GM19468 (cell line): ENCODE data around the gene OGDH.
A peak's percentile ranks its signal among the peaks of the same experiment; 100 is the strongest.
"Not testable (repeated sequence)": the region's sequence is repeated elsewhere in the genome, so short reads cannot be mapped to it uniquely, and the experiment has no call there.

ENCODE experiments used
- ATAC-seq: cut with Tn5 transposase; IDR thresholded peaks from one replicate; pipeline ENCODE4 v1.9.1; 2021; ENCODE audit warnings: mild to moderate bottlenecking, moderate library complexity, moderate number of reproducible peaks; ENCODE audit not compliant: unreplicated experiment; ENCODE audit errors: extremely low read depth

The OGDH gene

DNA sequence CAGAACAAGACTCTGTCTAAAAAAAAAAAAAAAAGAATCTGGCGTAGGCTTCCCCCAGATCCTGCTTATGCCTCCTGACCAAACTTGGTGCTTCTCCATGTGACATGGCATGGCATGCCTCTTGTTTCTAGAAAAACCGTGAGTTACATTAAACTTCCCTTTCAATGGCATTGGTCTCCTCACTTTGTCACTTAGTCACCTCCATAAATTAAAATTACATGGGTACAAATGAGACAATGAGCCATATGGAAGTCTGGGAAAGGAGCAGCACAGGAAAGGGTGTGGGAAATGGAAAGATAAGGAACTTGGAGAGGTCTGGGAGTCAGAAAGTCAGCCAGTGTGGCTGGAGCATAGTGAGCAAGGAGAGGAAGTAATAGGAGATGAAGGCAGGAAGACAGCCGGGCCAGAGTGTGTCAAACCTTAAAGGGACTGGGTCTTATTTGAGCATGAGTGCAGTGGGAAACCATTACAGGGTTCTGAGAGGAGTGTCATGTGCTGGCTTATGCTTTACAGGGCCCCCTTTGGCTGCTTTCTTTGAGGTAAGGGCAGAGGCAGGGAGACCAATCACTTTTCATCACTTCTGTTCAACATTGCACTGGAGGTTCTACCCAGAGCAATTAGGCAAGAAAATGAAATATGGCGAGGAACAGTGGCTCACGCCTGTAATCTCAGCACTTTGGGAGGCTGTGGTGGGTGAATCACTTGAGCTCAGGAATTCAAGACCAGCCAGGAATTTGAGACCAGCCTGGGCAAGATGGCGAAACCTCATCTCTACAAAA is 120.9 kb downstream of the OGDH start:
- ATAC-seq = no peak

DNA sequence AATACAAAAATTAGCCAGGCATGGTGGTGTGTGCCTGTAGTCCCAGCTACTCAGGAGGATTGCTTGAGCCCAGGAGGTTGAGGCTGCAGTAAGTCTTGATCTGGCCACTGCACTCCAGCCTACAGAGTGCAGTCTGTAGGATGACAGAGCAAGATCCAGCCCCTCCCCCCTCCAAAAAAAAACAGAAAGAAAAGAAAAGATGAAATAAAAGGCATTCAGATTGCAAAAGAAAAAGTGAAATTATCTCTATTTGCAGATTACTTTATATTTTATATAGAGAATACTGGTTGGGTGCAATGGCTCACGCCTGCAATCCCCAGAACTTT is 121.5 kb downstream of the OGDH start:
- no peak for ATAC-seq

DNA sequence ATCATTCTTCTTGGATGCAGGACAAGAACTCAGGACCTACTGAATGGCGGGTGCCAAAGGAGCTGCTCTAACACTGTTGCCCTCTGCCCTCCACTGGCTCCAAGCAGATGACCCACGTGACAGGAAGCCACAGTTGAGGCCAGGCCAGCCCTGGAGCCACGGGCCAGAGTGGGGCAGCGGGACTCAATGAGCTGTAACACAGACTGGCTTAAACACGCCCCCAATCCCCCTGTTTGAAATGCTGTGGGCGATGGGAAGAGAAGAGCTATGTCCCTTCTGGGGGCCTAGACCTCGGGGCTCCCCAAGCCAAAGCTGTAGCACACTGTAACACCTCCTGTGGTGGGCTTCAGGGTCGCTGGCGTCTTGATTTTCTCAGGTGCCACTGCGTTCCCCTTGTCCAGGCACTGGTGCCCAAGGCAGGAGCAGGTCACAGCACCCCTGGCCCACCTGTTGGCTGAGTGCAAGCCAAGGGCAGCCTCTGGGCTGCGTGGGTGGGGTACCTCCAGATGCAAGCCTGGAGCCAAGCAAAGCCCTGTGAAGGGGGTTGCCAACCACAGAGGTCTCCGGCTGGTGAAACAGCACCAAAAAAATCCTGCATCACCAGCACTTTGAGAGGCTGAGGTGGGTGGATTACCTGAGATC is 123.6 kb downstream of the OGDH start:
- ATAC-seq = no peak

DNA sequence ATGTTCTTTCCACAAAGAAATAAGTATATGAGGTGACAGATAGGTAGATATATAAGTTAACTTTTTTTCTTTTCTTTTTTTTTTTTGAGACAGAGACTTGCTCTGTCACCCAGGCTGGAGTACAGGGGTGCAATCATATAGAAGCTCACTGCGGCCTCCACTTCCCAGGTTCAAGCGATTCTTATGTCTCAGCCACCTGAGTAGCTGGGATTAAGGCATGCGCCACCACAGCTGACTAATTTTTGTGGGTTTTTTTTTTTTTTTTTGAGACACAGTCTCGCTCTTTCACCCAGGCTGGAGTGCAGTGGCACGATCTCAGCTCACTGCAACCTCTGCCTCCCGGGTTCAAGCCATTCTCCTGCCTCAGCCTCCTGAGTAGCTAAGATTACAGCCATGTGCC is 126.5 kb downstream of the OGDH start:
- not testable (repeated sequence) for ATAC-seq

DNA sequence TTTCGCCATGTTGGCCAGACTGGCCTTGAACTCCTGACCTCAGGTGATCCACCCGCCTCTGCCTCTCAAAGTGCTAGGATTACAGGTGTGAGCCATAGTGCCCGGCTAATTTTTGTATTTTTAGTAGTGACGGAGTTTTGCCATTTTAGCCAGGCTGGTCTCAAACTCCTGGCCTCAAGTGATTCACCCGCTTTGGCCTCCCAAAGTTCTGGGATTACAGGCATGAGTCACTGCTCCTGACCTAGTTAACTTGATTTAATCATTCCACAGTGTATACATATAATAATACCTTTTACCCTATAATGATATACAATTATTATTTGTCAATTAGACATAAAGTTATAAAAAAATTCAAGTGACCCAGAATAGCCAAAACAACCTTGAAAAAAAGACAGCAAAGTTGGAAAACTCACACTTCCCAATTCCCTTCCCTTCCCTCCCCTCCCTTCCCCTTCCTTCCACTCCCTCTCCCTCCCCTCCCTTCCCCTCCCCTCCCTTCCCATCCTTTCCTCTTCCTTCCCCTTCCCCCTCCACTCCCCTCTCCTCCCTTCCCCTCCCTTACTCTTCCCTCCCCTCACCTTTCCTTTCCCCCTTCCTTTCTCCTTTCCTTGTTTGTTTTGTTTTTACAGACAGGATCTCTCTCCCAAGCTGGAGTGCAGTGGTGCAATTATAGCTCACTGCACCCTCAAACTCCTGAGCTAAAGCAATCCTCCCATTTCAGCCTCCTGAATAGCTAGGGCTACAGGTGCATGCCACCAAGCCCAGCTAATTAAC is 127.5 kb downstream of the OGDH start:
- ATAC-seq = no peak

DNA sequence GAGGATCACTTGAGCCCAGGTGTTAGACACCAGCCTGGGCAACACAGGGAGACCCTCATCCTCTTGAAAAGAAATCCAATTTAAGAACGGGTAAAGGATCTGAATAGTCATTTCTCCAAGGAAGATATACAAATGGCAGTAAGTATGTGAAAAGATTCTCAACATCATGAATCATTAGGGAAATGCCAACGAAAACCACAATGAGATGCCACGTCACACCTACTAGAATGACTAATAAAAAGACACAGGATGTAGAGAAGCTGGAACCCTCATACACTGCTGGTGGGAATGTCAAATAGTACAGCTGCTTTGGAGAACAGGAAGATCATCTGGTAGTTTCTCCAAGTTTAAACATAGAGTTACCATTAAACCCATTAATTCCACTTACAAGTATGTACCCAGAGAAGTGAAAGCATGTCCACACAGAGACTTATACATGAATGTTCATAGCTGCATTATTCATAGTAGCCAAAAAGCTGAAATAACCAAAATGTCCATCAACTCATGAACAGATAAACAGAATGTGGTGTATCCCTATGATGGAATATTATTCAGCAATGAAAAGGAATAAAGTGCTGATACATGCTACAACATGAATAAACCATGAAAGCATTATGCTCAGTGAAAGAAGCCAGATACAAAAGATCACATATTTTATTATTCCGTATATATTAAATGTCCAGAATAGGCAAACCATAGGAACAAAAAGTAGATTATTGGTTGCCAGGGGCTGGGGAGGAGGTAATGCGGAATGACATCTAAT is 129.2 kb downstream of the OGDH start:
- ATAC-seq = no peak

DNA sequence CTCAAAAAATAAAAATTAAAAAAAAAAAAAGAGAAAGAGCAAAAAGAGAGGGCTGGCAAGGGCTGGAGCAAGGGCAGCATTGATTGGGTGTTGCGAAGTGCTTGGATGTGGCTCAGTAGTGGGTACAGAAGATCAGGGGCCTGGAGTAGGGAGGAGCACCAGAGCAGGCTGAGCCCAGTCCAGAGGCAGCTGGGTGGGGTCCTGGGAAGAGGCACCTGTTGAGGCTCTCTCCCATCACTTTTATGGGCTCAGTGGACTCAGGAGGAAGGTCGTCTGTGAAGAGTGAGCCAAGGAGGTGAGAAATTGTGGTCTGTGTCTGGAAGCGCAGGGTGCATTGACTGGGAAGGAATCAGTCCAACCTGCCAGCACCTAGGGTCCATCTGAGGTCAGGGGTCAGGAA is 130.5 kb downstream of the OGDH start:
- no peak for ATAC-seq

DNA sequence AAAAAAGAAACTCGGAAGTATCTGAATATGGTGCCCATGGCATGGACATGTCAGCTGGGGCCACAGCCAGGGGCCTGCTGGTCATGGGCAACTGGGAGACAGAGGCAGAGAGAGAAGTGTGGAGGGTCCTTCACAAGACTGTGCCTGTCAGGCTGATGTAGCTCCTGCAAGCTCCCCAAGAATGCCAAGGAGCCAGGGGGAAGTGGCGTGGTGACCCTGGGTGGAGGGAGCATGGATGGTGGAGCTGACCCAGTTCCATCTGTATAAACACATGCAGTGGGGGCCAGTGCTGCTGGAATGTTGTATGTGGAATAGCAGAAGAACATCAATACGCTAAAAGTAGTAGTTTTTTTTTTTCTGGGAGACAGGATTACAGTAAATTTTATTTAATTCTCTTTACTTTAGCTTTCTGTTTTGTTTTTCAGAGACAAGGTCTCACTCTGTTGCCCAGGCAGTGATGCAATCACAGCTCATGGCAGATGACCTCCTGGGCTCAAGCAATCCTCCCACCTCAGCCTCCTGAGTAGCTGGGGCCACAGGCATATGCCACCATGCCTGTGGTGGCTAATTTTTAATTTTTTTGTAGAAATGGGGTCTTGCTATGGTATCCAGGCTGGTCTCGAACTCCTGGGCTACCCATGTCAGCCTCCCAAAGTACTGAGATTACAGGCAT is 131.8 kb downstream of the OGDH start:
- ATAC-seq = no peak

DNA sequence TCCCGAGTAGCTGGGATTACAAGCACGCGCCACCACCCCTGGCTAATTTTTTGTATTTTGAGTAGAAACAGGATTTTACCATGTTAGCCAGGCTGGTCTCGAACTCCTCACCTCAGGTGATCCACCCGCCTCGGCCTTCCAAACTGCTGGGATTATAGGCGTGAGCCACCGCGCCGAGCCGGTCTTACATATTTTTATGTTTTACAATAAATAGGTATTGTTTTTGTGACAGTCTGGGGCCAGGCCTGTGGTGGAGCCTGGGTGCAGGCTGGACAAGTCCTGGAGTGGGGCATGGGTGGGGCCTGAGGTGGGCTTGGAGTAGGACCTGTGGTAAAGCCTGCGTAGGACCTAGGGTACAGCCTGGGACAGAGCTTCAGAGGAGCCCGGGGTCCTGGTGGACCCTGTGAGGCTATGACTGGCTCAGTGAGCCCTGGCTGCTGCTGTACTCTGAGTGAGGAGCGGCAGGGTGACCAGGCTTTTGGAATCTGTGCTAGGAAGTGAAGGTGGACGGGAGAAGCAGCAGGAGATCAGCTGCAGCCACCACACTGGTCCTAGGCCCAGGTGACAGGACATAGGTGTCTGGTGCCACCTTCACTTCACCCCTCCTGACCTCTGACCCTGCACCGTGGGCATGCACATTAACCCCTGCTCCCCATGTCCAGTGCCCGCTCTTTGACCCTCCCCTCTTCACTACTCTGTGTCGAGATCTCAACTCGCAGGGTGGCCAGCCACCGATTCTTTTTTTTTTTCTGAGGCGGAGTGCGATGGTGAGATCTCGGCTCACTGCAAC is 132.6 kb downstream of the OGDH start:
- no peak for ATAC-seq

DNA sequence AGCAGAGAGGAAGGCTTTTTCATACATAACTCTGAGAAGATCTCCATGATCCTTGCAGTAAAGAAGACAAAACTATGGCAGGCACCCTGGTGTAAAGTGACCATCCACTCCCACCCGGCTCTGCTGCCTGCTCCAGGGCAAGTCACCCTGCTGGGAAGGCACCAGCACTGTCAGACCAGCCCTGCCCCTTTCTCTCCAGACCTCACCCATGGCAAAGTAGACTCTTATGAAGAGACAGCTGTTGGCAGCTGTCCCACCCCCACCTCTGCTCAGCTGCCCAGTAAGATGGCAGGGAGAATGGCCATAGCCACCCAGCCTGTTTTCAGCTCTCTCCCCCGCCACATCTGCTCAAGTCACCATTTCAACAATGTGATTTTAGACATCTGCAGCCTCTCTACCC is 133.6 kb downstream of the OGDH start:
- no peak for ATAC-seq

DNA sequence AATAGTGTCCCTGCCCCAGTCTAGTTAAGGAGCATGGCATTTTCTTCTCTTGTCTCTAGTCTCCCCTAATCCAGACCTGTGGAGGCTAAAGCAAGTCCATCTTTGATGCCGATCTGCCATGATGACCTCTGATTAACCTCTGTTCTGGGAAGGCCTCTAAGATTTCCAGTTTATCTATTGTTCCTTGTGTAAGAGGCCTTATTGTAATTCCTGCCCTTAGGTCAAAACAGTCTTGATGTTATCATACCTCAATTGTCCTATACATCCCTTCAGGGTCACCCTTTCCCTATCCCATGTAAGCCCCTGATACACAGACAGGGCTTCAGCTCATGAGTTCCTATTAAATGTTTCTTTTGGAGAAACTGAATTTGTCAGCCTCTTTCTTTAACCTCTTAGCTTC is 137.3 kb downstream of the OGDH start:
- ATAC-seq = no peak

DNA sequence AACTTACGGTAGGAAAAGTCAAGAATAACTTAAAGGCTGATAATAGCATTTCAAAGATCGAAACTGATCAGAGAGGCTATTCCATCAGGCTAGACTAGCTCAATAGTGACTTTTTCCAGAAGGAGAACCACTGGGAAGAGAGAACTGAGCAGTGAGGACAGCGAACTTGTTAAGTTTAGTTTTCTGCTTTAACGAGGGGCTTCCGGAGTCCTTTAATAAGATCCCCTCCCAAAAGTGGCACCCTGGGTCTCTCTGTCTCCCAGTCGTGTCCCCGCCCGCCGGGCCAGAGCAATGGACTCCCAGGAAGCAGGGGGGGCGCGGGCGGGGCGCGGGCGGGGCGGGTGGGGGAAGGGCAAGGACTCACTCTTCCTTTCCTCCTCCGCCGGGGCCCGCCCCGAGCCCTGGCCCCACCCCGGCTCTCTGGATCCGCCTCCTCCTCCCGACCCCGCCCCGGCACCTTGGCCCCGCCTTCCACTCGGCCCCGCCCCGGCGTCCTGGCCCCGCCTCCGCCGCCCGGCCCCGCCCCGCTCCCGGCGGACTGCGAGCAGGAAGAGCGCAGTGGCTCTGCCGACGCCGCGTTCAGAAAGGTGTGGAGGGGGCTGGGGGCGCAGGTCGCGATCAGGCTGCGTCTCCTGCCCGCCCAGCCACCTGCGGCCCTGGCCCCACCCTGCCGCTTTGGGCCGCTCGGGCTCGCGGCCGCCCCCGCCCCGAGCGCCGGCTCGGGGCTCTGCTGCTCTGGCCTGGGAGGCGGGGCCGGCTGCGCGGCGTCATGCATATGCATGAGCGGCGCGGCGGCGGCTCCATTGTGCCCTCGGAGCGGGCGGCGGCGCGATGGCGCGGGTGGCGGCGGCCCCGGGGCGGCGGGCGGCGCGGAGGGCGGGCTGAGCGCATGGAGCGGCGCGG is 141.9 kb downstream of the OGDH start, which contains the start of gene ZMIZ2:
Gene ZMIZ2, plus strand, starts transcription at position 803 of the 903 bp plus-strand sequence. CDS start 7,403 bp downstream, outside the sequence.
- peak; percentile 40 for ATAC-seq

DNA sequence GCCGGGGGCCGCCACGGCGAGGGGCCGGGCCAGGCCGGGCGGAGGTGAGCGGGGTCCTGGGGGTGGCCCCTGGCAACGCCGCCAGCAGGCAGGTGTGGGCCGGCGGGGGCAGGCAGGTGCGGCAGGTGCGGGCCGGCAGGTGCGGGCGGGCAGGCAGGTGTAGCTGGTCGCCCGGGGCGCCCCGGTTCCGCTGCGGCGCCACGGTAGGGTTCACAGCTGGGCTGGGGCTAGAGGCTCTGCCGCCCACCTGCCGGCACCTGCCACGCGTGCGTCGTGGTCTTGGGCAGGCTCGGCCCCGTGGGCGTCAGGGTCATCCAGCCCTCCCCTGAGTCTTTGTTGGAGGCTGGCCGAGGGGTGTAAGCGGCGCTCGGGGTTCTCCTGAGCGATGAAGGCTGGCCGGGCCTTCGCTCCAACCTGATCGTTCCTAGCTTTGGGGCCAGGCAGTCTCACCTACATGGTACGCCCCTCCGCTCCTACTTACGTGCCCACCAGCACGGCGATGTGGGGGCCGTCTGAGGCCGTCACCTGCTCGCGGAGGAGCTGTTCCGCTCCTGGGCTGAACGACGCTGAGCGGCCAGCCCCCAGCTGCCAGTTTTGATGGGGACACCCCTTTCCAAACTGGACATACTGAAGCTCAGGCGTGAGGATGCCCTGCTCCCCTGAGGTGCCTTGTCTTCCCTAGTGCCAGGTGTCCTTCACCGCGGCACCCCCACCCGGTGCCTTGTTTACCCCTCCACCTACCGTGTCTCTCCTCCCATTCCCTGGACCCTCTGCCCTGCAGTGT is 142.7 kb downstream of the OGDH start:
- peak; percentile 1 for ATAC-seq

DNA sequence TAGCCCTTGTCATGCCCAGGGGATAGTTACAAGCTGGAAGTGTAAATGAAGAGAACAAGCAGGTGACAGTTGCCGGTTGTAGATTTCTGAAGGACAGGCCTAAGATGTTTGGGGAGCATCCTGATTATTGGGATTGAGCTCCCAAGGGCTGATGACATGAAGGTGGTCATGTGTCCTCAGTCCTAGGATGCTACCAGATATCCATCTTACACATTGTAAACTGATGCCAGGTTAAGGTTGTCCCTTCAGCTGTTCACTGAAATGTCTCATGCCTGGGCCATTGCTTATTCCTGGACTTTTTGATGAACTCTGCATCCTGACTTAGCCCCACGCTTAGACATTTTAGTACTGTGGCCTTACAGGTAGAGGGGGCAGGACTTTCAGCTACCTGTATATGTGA is 143.6 kb downstream of the OGDH start:
- ATAC-seq = no peak

DNA sequence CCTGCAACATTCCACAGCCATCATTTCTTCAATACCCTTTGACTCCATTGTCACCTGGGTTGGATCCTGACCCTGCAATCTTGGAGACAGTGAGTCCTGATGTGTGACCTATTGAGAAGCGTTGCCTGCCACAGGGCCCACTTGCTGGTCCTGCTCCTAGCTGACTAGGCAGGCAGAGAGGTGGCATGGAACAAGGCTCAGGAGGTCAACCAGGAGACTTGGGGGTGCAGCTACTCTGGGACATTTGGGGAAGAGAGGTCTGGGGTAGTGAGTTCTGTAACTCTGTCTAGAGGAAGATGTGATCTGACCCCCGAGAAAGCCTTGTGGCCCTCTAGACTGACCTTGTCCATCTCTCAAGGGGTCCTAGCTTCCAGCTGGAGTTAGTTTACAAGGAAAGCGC is 144.0 kb downstream of the OGDH start:
- ATAC-seq = no peak

DNA sequence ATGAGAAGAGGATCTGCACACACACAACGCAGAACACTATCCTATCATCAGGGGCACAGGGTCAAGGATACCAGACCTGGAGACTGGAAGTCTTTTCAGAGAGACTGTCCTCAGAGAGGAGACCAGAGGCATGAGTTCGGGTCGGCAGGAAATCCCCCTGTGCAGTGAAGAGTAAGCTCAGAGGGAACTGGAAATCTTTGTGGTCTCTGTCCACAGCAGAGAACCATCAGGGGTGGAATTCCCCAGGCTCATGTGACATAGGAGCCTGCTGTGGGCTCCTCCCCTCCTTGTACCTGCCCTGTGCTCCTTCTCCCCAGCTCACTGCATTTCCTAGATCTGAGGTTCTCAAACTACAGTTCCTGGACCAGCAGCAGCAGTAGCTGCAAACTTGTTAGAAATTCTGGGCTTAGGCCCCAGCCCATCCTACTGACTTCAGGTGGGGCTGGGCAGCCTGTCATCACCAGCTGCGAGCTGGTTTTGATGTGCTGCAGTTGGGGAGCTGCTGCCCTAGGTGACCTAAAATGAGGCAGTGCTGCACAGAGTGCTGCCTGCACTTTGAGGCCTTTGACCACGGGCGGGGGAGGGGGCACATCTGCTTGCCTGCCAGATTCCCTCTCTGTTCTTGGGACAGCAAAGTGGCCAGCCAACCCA is 144.6 kb downstream of the OGDH start:
- peak; percentile 34 for ATAC-seq

DNA sequence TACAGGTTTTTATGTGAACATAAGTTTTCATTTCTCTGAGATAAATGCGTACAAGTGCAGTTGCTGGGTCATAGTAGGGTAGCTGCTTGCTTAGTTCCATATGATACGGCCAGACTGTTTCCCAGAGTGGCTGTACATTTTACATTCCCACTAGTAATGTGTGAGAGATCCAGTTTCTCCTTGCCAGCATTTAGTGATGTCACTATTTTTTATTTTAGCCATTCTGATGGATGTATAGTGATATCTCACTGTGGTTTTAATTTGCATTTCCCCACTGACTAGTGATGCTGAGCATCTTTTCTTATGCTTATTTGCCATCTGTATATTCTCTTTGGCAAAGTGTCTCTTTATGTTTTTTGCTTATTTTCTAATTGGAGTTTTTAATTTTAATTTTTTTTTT is 146.4 kb downstream of the OGDH start:
- ATAC-seq = no peak
